Stimulated activated CD4-positive, alpha-beta T cell treated with anti-CD3 and anti-CD28 coated beads, Interleukin-4, amount 100 ng/mL, for 1 hour (primary cell): ENCODE data around the gene AGAP4.
"Not testable (repeated sequence)": the region's sequence is repeated elsewhere in the genome, so short reads cannot be mapped to it uniquely, and the experiment has no call there.

Source experiments
- DNase-seq: peaks from one replicate; pipeline ENCODE4 v3.0.0-alpha.2; 2020

The AGAP4 gene

DNA sequence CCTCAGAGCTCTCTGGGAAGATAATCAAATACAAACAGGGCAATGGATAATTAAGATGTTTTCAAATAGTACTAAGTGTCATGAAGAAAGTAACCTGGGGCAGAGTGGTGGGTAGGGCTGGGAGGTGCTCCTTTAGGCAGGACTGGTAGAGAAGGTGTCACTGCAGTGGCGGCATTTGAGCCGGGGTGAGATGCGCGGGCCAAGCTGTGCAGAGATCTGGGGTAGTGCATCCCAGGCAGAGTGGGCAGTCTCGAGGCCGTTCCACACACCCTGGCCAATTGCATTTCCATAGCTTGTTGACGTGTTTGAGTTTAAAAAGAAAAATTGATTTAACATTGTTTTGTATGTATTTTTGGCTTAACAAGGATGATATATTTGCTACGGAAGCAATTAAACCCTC, 57.3 kb downstream of the AGAP4 start:
- DNase-seq, result not testable (repeated sequence)

- DNase-seq, result not testable (repeated sequence)
Observed at GRCh38 chr10:45787212-45787741, 60.0 kb downstream of the AGAP4 start.

DNA sequence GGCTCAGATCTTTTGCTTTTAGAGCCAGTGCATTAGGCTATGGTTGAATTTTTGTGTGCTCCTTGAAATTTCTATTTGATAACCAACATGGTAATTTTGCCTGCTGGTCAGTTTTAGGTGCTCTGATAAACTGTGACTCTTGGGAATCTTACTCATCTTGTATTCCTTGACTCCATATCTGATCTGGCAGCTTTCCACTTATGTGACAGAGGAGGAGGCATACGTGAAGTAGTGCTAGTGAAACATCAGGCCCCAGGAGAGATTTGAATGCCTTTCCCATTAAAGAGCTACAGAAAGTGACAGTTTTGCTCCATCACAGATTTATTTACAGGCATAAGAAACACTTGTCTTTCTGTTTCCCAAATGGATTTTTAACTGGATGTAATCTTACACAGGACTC, 61.1 kb downstream of the AGAP4 start:
- DNase-seq, result not testable (repeated sequence)
